SK-N-SH (cell line): ENCODE results near the gene LHPP. TPM values are rescaled to one million over a fixed set of nuclear protein-coding genes. Genes with fewer than 3 reads are reported as not detected.

Experiments
- CTCF ChIA-PET: fragments of 300-600, 350-600 bp; formaldehyde crosslinking; extraction: SDS; loops from one replicate; lab custom pipeline; 2021; lab: Yijun Ruan, JAX
- POLR2A ChIA-PET: fragments of 350-600 bp; sonication (Branson Sonifier 250); formaldehyde crosslinking; extraction: SDS; loops from one replicate; lab custom pipeline; 2020; ENCODE audit warnings: antibody characterized with exemption, inconsistent platforms; lab: Yijun Ruan, JAX
- DNase-seq: peaks from one replicate; pipeline ENCODE4 v3.0.0; 2012
- H2AFZ ChIP-seq: fragments of 200-600 bp; sonication (generic); 2 replicates; pipeline ENCODE4 v1.8.1; 2016; ENCODE audit warnings: antibody characterized with exemption, mild to moderate bottlenecking, low read depth
- H3F3A ChIP-seq: fragments of 200-600 bp; sonication (generic); replicated peaks from 2 replicates; pipeline ENCODE3; 2016; ENCODE audit warnings: antibody characterized with exemption, mild to moderate bottlenecking; ENCODE audit not compliant: insufficient read depth
- H3K27ac ChIP-seq, 2 experiments: fragments of 200-500 bp in 1 of 2; fragments of 200-600 bp in 1 of 2; sonication (Bioruptor generic) in 1 of 2; sonication (generic), shearing (Covaris generic) in 1 of 2; 2 replicates each; pipeline versions ENCODE4 v1.5.1 to v1.6.1; 2014 to 2016; ENCODE audit warnings: low read depth in 2 of 2, inconsistent platforms in 1 of 2, low read length in 1 of 2, mild to moderate bottlenecking in 1 of 2, mixed read lengths in 1 of 2
- H3K27me3 ChIP-seq: fragments of 200-600 bp; sonication (generic), shearing (Covaris generic); 2 replicates; pipeline ENCODE4 v1.6.1; 2016; ENCODE audit warnings: mixed run types; ENCODE audit not compliant: insufficient read depth
- H3K36me3 ChIP-seq, 2 experiments: fragments of 200-500 bp in 1 of 2; fragments of 200-600 bp in 1 of 2; sonication (Bioruptor generic) in 1 of 2; sonication (generic) in 1 of 2; replicated peaks in 1 of 2; 2 replicates each; pipeline versions ENCODE3 to v1.5.1; 2014 to 2016; ENCODE audit warnings: low read length in 1 of 2, mild to moderate bottlenecking in 1 of 2; ENCODE audit not compliant: insufficient read depth in 2 of 2, control insufficient read depth in 1 of 2
- H3K4me1 ChIP-seq, 2 experiments: fragments of 200-500 bp in 1 of 2; fragments of 200-600 bp in 1 of 2; sonication (Bioruptor generic) in 1 of 2; sonication (generic), shearing (Covaris generic) in 1 of 2; 2 replicates each; pipeline versions ENCODE4 v1.5.1 to v1.6.1; 2014 to 2016; ENCODE audit warnings: low read depth in 1 of 2, low read length in 1 of 2, mixed run types in 1 of 2; ENCODE audit not compliant: insufficient read depth in 2 of 2, control insufficient read depth in 1 of 2
- H3K4me2 ChIP-seq: fragments of 200-600 bp; sonication (generic), shearing (Covaris generic); 2 replicates; pipeline ENCODE4 v1.6.1; 2017; ENCODE audit warnings: mixed run types
- H3K4me3 ChIP-seq, 2 experiments: fragments of 200-500 bp in 1 of 2; fragments of 200-600 bp in 1 of 2; sonication (Bioruptor generic) in 1 of 2; sonication (generic), shearing (Covaris generic) in 1 of 2; 2 replicates each; pipeline versions ENCODE4 v1.5.1 to v1.8.1; 2014 to 2016; ENCODE audit warnings: low read depth in 2 of 2, inconsistent platforms in 1 of 2, low read length in 1 of 2, mild to moderate bottlenecking in 1 of 2, mixed read lengths in 1 of 2, moderate library complexity in 1 of 2
- H3K79me2 ChIP-seq: fragments of 200-600 bp; sonication (generic); 2 replicates; pipeline ENCODE4 v1.8.1; 2017; ENCODE audit warnings: mild to moderate bottlenecking; ENCODE audit not compliant: insufficient read depth
- H3K9ac ChIP-seq: fragments of 200-600 bp; sonication (generic); 2 replicates; pipeline ENCODE4 v1.6.1; 2017; ENCODE audit warnings: mixed run types
- H3K9me2 ChIP-seq: fragments of 200-600 bp; sonication (generic); 2 replicates; pipeline ENCODE4 v1.6.1; 2017; ENCODE audit warnings: mixed run types
- H3K9me3 ChIP-seq: fragments of 200-600 bp; sonication (generic); 2 replicates; pipeline ENCODE4 v1.6.1; 2017; ENCODE audit warnings: mixed run types, mild to moderate bottlenecking, moderate library complexity
- H4K20me1 ChIP-seq: fragments of 200-600 bp; sonication (generic); 2 replicates; pipeline ENCODE4 v1.6.1; 2017; ENCODE audit warnings: mild to moderate bottlenecking, mixed run types; ENCODE audit not compliant: insufficient read depth
- ELF1 ChIP-seq: IDR thresholded peaks from 2 replicates; pipeline ENCODE4 v1.4.0; 2012
- EZH2phosphoT487 ChIP-seq: fragments of 200-600 bp; sonication (generic); IDR thresholded peaks from 2 replicates; pipeline ENCODE4 v1.6.1; 2017; ENCODE audit warnings: low read depth, mixed run types, mild to moderate bottlenecking, antibody characterized with exemption, moderate library complexity, borderline replicate concordance
- FOXJ3 ChIP-seq: sonication (generic); formaldehyde crosslinking; IDR thresholded peaks from 2 replicates; pipeline ENCODE4 v1.5.1; 2020; ENCODE audit warnings: mild to moderate bottlenecking, missing genetic modification reagents
- FOXM1 ChIP-seq: IDR thresholded peaks from 2 replicates; pipeline ENCODE4 v1.4.0; 2012; ENCODE audit warnings: low read depth, mild to moderate bottlenecking
- GABPA ChIP-seq: IDR thresholded peaks from 2 replicates; pipeline ENCODE4 v1.4.0; 2012; ENCODE audit warnings: low read depth, mild to moderate bottlenecking
- GATA2 ChIP-seq: sonication (generic); formaldehyde crosslinking; IDR thresholded peaks from 2 replicates; pipeline ENCODE4 v1.5.0; 2020; ENCODE audit warnings: mild to moderate bottlenecking, missing genetic modification reagents
- JUND ChIP-seq: IDR thresholded peaks from 2 replicates; pipeline ENCODE4 v1.4.0; 2012
- NRF1 ChIP-seq: IDR thresholded peaks from 2 replicates; pipeline ENCODE4 v1.6.1; 2012; ENCODE audit warnings: low read depth, mild to moderate bottlenecking, low read length
- POLR2AphosphoS5 ChIP-seq: IDR thresholded peaks from 2 replicates; pipeline ENCODE4 v1.6.1; 2012; ENCODE audit warnings: low read depth, low read length
- REST ChIP-seq: IDR thresholded peaks from 2 replicates; pipeline ENCODE4 v1.6.1; 2012; ENCODE audit warnings: mild to moderate bottlenecking, low read depth, low read length, moderate library complexity
- RFX5 ChIP-seq: IDR thresholded peaks from 2 replicates; pipeline ENCODE4 v1.6.1; 2012; ENCODE audit warnings: mild to moderate bottlenecking, improper control_type of control experiment, low read length
- RXRA ChIP-seq: IDR thresholded peaks from 2 replicates; pipeline ENCODE4 v1.4.0; 2012; ENCODE audit warnings: low read depth, mild to moderate bottlenecking, borderline replicate concordance
- SIN3A ChIP-seq: IDR thresholded peaks from 2 replicates; pipeline ENCODE4 v1.6.1; 2012; ENCODE audit warnings: low read depth, mild to moderate bottlenecking, low read length, moderate library complexity, borderline replicate concordance
- TCF12 ChIP-seq: IDR thresholded peaks from 2 replicates; pipeline ENCODE4 v1.4.0; 2012
- TEAD4 ChIP-seq: IDR thresholded peaks from 2 replicates; pipeline ENCODE4 v1.4.0; 2012; ENCODE audit warnings: mild to moderate bottlenecking, borderline replicate concordance; ENCODE audit not compliant: insufficient read depth
- YY1 ChIP-seq: IDR thresholded peaks from 2 replicates; pipeline ENCODE4 v1.4.0; 2012; ENCODE audit warnings: low read depth, mild to moderate bottlenecking
- ZBTB33 ChIP-seq: IDR thresholded peaks from 2 replicates; pipeline ENCODE4 v1.4.0; 2012; ENCODE audit warnings: low read depth, borderline replicate concordance
- WGBS: methylation state at CpG from one replicate; pipeline ENCODE4 v1.1.6; 2017; ENCODE audit warnings: low lambda C conversion rate; 5-methylcytosine and 5-hydroxymethylcytosine counted together
- polyA plus RNA-seq, 3 experiments: library from polyadenylated mRNA; depleted of rRNA; stranded (reverse); fragments of >200 nt; gene quantifications; 2 replicates each; pipeline ENCODE4 v1.2.3, GENCODE V29; 2012
- TF ChIP-seq, protein P1 (sequence below): fragments of 200-600 bp; sonication (generic); IDR thresholded peaks from 2 replicates; pipeline ENCODE4 v1.6.1; 2017; ENCODE audit warnings: antibody characterized with exemption, mild to moderate bottlenecking, moderate library complexity
- TF ChIP-seq, protein P2 (sequence below): fragments of 150-350 bp; IDR thresholded peaks from 2 replicates; pipeline ENCODE4 v1.6.1; 2017; ENCODE audit warnings: antibody characterized with exemption, low read length, low read depth, borderline replicate concordance

The LHPP gene
- polyA plus RNA-seq, 1 of the 3 experiments (the other 2 are of a cell fraction): 29.8 TPM

GRCh38 chr10:124458889-124459288 lies 2.7 kb upstream of the LHPP start:
- Histone ChIP-seq H3K4me2 (no peak overlapping the region), H3K9ac (no peak overlapping the region), H3K27ac (no peak overlapping the region), H3K27me3 (peaks cover 15% of the 10 kb centered on the region; the same call in 1 of the 2 replicates), H3K79me2 (peaks cover 4% of the 10 kb centered on the region; the same call in 1 of the 2 replicates), H3K36me3 (no peaks in the 10 kb centered on the region)
- POLR2A ChIA-PET: no interaction called here
- TF ChIP-seq FOXM1 (no peak), GATA2 (no peak), POLR2AphosphoS5 (no peak), YY1 (no peak), JUND (no peak), EZH2phosphoT487 (no peak), RFX5 (no peak), FOXJ3 (CRISPR knock-in tag) (no peak), ZBTB33 (no peak)
- TF ChIP-seq, protein P1, sequence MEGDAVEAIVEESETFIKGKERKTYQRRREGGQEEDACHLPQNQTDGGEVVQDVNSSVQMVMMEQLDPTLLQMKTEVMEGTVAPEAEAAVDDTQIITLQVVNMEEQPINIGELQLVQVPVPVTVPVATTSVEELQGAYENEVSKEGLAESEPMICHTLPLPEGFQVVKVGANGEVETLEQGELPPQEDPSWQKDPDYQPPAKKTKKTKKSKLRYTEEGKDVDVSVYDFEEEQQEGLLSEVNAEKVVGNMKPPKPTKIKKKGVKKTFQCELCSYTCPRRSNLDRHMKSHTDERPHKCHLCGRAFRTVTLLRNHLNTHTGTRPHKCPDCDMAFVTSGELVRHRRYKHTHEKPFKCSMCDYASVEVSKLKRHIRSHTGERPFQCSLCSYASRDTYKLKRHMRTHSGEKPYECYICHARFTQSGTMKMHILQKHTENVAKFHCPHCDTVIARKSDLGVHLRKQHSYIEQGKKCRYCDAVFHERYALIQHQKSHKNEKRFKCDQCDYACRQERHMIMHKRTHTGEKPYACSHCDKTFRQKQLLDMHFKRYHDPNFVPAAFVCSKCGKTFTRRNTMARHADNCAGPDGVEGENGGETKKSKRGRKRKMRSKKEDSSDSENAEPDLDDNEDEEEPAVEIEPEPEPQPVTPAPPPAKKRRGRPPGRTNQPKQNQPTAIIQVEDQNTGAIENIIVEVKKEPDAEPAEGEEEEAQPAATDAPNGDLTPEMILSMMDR: no peak
- TF ChIP-seq, protein P2, sequence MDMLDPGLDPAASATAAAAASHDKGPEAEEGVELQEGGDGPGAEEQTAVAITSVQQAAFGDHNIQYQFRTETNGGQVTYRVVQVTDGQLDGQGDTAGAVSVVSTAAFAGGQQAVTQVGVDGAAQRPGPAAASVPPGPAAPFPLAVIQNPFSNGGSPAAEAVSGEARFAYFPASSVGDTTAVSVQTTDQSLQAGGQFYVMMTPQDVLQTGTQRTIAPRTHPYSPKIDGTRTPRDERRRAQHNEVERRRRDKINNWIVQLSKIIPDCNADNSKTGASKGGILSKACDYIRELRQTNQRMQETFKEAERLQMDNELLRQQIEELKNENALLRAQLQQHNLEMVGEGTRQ: no peak
- TF ChIP-seq, all 33 proteins: peak for 0
- 52% methylated on average over 2 of the region's 2 CpGs for WGBS
- Histone ChIP-seq H3F3A (no peaks in the 10 kb centered on the region), H2AFZ (no peak overlapping the region), H3K4me1 (no peaks in the 10 kb centered on the region; a peak in 1 of 4 replicates), H3K4me3 (no peak overlapping the region), H3K9me2 (no peaks in the 10 kb centered on the region), H3K9me3 (no peaks in the 10 kb centered on the region), H4K20me1 (no peaks in the 10 kb centered on the region)
- CTCF ChIA-PET: no interaction called here
- DNase-seq: no peak

- Histone ChIP-seq H3K27ac (no peak overlapping the region), H3F3A (no peaks in the 10 kb centered on the region), H3K4me2 (no peak overlapping the region), H3K9me3 (no peaks in the 10 kb centered on the region), H3K9me2 (no peaks in the 10 kb centered on the region), H3K4me3 (no peak overlapping the region), H3K36me3 (no peaks in the 10 kb centered on the region), H4K20me1 (no peaks in the 10 kb centered on the region), H3K9ac (no peak overlapping the region), H2AFZ (no peak overlapping the region), H3K79me2 (peaks cover 4% of the 10 kb centered on the region; the same call in 1 of the 2 replicates), H3K27me3 (peaks cover 10% of the 10 kb centered on the region; the same call in 1 of the 2 replicates), H3K4me1 (no peaks in the 10 kb centered on the region; a peak in 1 of 4 replicates)
- 73% methylated on average over 1 of the region's 1 CpG for WGBS
- ChIA-PET CTCF (no interaction called here), POLR2A (no interaction called here)
- DNase-seq: no peak
- TF ChIP-seq FOXJ3 (CRISPR knock-in tag) (no peak), TEAD4 (no peak), GABPA (no peak), TCF12 (no peak), REST (no peak), RXRA (no peak), SIN3A (no peak), NRF1 (no peak), POLR2AphosphoS5 (no peak), EZH2phosphoT487 (no peak), ELF1 (no peak), JUND (no peak)
Observed at GRCh38 chr10:124459395-124459794, 2.2 kb upstream of the LHPP start.
